HepG2 (cell line): ENCODE results near the gene ANAPC10. TPM values are rescaled to one million over a fixed set of nuclear protein-coding genes. Genes with fewer than 3 reads are reported as not detected.

ENCODE experiments used
- ATAC-seq: fragments of 200-7000 bp; cut with Tn5 transposase; 3 replicates; pipeline ENCODE4 v1.9.1; 2020; ENCODE audit warnings: mild to moderate bottlenecking, moderate library complexity
- BruUV-seq: library from RNA; stranded (reverse); fragments of 400-500 nt; replicated peaks from 2 replicates; lab custom pipeline; 2021; lab: Mats Ljungman, UMichigan
- CTCF ChIA-PET: fragments of 300-600 bp; formaldehyde crosslinking; extraction: SDS; loops from one replicate; lab custom pipeline; 2021; ENCODE audit warnings: low total read pairs, inconsistent platforms, low intra/inter-chr PET ratio; lab: Yijun Ruan, JAX
- POLR2A ChIA-PET: fragments of 350-600 bp; sonication (Branson Sonifier 250); formaldehyde crosslinking; loops from one replicate; lab custom pipeline; 2020; ENCODE audit warnings: antibody characterized with exemption, inconsistent platforms; lab: Yijun Ruan, JAX
- DNase-seq: peaks from one replicate; pipeline ENCODE4 v3.0.0-alpha.2; 2015; ENCODE audit warnings: low spot score
- FAIRE-seq: peaks from 3 replicates; lab custom pipeline; 2011; peaks lifted over from hg19 to GRCh38; lab: Jason Lieb, UNC
- H2AFZ ChIP-seq: one replicate; pipeline ENCODE4 v1.6.1; 2011; ENCODE audit warnings: low read length, inconsistent platforms
- H3K27ac ChIP-seq: fragments of 300-600 bp; 3 replicates; pipeline ENCODE4 v1.8.0; 2011; ENCODE audit warnings: mixed run types, mild to moderate bottlenecking, mixed read lengths, low read length, inconsistent platforms; ENCODE audit not compliant: insufficient read depth; ENCODE audit errors: extremely low read length
- H3K27me3 ChIP-seq, 2 experiments: fragments of 200-600 bp in 1 of 2; 2 replicates in 1 of 2; 3 replicates in 1 of 2; pipeline versions ENCODE4 v1.6.0 to v1.8.0; 2011; ENCODE audit warnings: low read length in 2 of 2, mild to moderate bottlenecking in 2 of 2, moderate library complexity in 2 of 2, inconsistent platforms in 1 of 2; ENCODE audit not compliant: insufficient read depth in 2 of 2, control insufficient read depth in 1 of 2
- H3K36me3 ChIP-seq, 2 experiments: fragments of 200-600 bp in 1 of 2; replicated peaks in 1 of 2; 2 replicates in 1 of 2; 3 replicates in 1 of 2; pipeline versions ENCODE4 v1.5.1 to v1.8.0; 2011; ENCODE audit warnings: low read length in 2 of 2, inconsistent platforms in 1 of 2; ENCODE audit not compliant: insufficient read depth in 2 of 2, control insufficient read depth in 1 of 2
- H3K4me1 ChIP-seq: 2 replicates; pipeline ENCODE4 v1.5.1; 2012; ENCODE audit warnings: low read length, inconsistent platforms; ENCODE audit not compliant: insufficient read depth
- H3K4me2 ChIP-seq: 2 replicates; pipeline ENCODE4 v1.6.0; 2011; ENCODE audit warnings: low read depth, low read length, inconsistent platforms
- H3K4me3 ChIP-seq, 3 experiments: fragments of 200-600 bp in 1 of 3; sonication (generic), shearing (Covaris generic) in 1 of 3; replicated peaks in 1 of 3; 2 replicates each; pipeline ENCODE4 v1.5.1; 2011 to 2016; ENCODE audit warnings: low read length in 3 of 3, inconsistent platforms in 2 of 3, low read depth in 2 of 3, mild to moderate bottlenecking in 2 of 3, control low read depth in 1 of 3, mixed read lengths in 1 of 3; ENCODE audit not compliant: insufficient read depth in 1 of 3
- H3K79me2 ChIP-seq: one replicate; pipeline ENCODE4 v1.6.1; 2011; ENCODE audit warnings: low read length, inconsistent platforms; ENCODE audit not compliant: insufficient read depth
- H3K9ac ChIP-seq: 2 replicates; pipeline ENCODE4 v1.6.0; 2011; ENCODE audit warnings: mild to moderate bottlenecking, low read depth, low read length, inconsistent platforms; ENCODE audit not compliant: insufficient read depth
- H3K9me3 ChIP-seq: 2 replicates; pipeline ENCODE4 v1.5.1; 2012; ENCODE audit warnings: mild to moderate bottlenecking, low read length
- H4K20me1 ChIP-seq: 2 replicates; pipeline ENCODE4 v1.6.0; 2011; ENCODE audit warnings: inconsistent platforms, mild to moderate bottlenecking, low read length, moderate library complexity; ENCODE audit not compliant: insufficient read depth
- AHR ChIP-seq: IDR thresholded peaks from 2 replicates; pipeline ENCODE4 v1.6.1; 2018; ENCODE audit warnings: missing genetic modification reagents, missing compliant biosample characterization
- ARNT ChIP-seq: fragments of 450-650 bp; IDR thresholded peaks from 2 replicates; pipeline ENCODE4 v1.6.1; 2017
- ISX ChIP-seq: sonication (generic); formaldehyde crosslinking; conservative IDR thresholded peaks from 2 replicates; pipeline ENCODE4 v1.5.0; 2020; ENCODE audit warnings: missing genetic modification reagents
- LBX2 ChIP-seq: sonication (generic); formaldehyde crosslinking; IDR thresholded peaks from 2 replicates; pipeline ENCODE4 v1.5.0; 2020; ENCODE audit warnings: missing genetic modification reagents, mild to moderate bottlenecking, borderline replicate concordance
- MXD4 ChIP-seq: IDR thresholded peaks from 2 replicates; pipeline ENCODE4 v1.6.1; 2016; ENCODE audit warnings: mild to moderate bottlenecking, missing biosample characterization, missing genetic modification reagents
- RBAK ChIP-seq: sonication (generic); formaldehyde crosslinking; IDR thresholded peaks from 2 replicates; pipeline ENCODE4 v1.5.1; 2020; ENCODE audit warnings: mild to moderate bottlenecking, missing genetic modification reagents
- REXO4 ChIP-seq: sonication (generic); formaldehyde crosslinking; IDR thresholded peaks from 2 replicates; pipeline ENCODE4 v1.8.0; 2022; ENCODE audit warnings: missing genetic modification reagents, mild to moderate bottlenecking, borderline replicate concordance
- TFAP4 ChIP-seq: sonication (generic); IDR thresholded peaks from 2 replicates; pipeline ENCODE4 v1.6.1; 2016; ENCODE audit warnings: low read depth, borderline replicate concordance
- ZBTB42 ChIP-seq: sonication (generic); formaldehyde crosslinking; IDR thresholded peaks from 2 replicates; pipeline ENCODE4 v1.5.0; 2020; ENCODE audit warnings: mild to moderate bottlenecking, missing genetic modification reagents
- ZC3H4 ChIP-seq: sonication (generic); formaldehyde crosslinking; IDR thresholded peaks from 2 replicates; pipeline ENCODE4 v1.4.0; 2020; ENCODE audit warnings: missing genetic modification reagents, borderline replicate concordance
- ZNF292 ChIP-seq: sonication (generic); formaldehyde crosslinking; IDR thresholded peaks from 2 replicates; pipeline ENCODE4 v1.8.1; 2022; ENCODE audit warnings: mild to moderate bottlenecking, low read depth, missing genetic modification reagents, borderline replicate concordance
- ZNF333 ChIP-seq: sonication (generic); formaldehyde crosslinking; IDR thresholded peaks from 2 replicates; pipeline ENCODE4 v1.4.0; 2020; ENCODE audit warnings: mild to moderate bottlenecking, missing genetic modification reagents, borderline replicate concordance
- ZNF567 ChIP-seq: sonication (generic); formaldehyde crosslinking; IDR thresholded peaks from 2 replicates; pipeline ENCODE4 v1.8.1; 2023; ENCODE audit warnings: mild to moderate bottlenecking, missing genetic modification reagents, borderline replicate concordance
- ZNF839 ChIP-seq: sonication (generic); formaldehyde crosslinking; IDR thresholded peaks from 2 replicates; pipeline ENCODE4 v1.4.0; 2020; ENCODE audit warnings: missing genetic modification reagents, mild to moderate bottlenecking, borderline replicate concordance
- WGBS: methylation state at CpG from one replicate; pipeline ENCODE4 v1.1.6; 2017; ENCODE audit warnings: low lambda C conversion rate; 5-methylcytosine and 5-hydroxymethylcytosine counted together
- in situ Hi-C: cut with HindIII; loops from 2 replicates; pipeline ENCODE4 v1.10.0; 2017; ENCODE audit warnings: low pct_unique_long_range_greater_than_20kb; ENCODE audit not compliant: extremely low pct_ligation_motif_present
- intact Hi-C: fragments of 100-400 bp; cut with micrococcal nuclease; formaldehyde crosslinking; loops from one replicate; pipeline ENCODE4 v1.10.0; 2022; ENCODE audit not compliant: unreplicated experiment
- polyA plus RNA-seq, 8 experiments: library from polyadenylated mRNA; depleted of rRNA in 3 of 8; stranded (reverse) in 7 of 8; unstranded in 1 of 8; fragments of >200 nt; fragmentation: Illumina TruSeq in 4 of 8; extraction: Trizol in 4 of 8; gene quantifications; 2 replicates each; pipeline versions ENCODE4 v1.2.1 to v1.2.3, GENCODE V29; 2011 to 2016; ENCODE audit warnings: low read depth in 4 of 8, missing spikeins in 1 of 8, mixed read lengths in 1 of 8; ENCODE audit not compliant: insufficient read depth in 1 of 8
- total RNA-seq, 5 experiments: library from RNA; depleted of rRNA; stranded (reverse); fragments of >200 nt; fragmentation: Illumina TruSeq; extraction: Trizol; gene quantifications; 2 replicates each; pipeline ENCODE4 v1.2.3, GENCODE V29; 2016; ENCODE audit warnings: low read depth in 1 of 5
- TF ChIP-seq, protein P1 (sequence below): sonication (generic); formaldehyde crosslinking; IDR thresholded peaks from 2 replicates; pipeline ENCODE4 v1.4.0; 2020; ENCODE audit warnings: missing genetic modification reagents, mild to moderate bottlenecking, borderline replicate concordance
- TF ChIP-seq, protein P2 (sequence below): sonication (generic); formaldehyde crosslinking; IDR thresholded peaks from 2 replicates; pipeline ENCODE4 v1.4.0; 2020; ENCODE audit warnings: missing genetic modification reagents

ANAPC10 gene
- total and polyA plus RNA-seq, 2 of the 13 experiments (the other 11 are each of a cell fraction or from before 2014, with no cell fraction given), result 21.9 to 32.7 TPM

DNA sequence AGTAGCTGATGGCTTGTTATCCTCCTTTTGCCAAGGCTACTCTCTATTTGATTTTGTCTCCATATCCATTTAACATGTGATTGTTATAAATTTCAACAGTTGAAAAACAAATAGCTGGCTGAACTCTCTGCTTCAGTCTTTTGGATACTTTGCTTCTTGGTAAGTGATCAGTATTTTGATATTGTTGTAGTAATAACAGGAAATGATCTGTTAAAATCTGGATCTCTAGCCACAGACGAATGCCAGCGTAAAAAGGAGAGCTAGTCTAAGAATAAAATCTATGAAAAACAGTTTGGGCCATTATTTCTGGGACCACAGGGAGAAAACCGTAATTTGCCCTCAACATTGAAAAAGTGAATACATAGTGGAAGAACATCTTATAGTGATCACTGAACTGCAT, 113.8 kb downstream of the ANAPC10 start:
- in situ Hi-C loops, result no loop called here

More for the DNA sequence above, 113.8 kb downstream of the ANAPC10 start:
- ChIA-PET CTCF (no interaction called here), POLR2A (no interaction called here)
- Histone ChIP-seq H3K9ac (no peak overlapping the region), H3K27ac (no peak overlapping the region), H3K4me2 (no peak overlapping the region), H3K36me3 (no peaks in the 10 kb centered on the region), H3K79me2 (no peaks in the 10 kb centered on the region), H3K9me3 (no peaks in the 10 kb centered on the region), H3K27me3 (no peaks in the 10 kb centered on the region), H4K20me1 (no peaks in the 10 kb centered on the region), H3K4me1 (no peaks in the 10 kb centered on the region), H2AFZ (no peak overlapping the region), H3K4me3 (no peak overlapping the region)
- WGBS, result 94% methylated on average over 3 of the region's 3 CpGs
- ATAC-seq, result no peak
- no TSS peak for BruUV-seq
- FAIRE-seq, result no peak
- intact Hi-C loops, result no loop called here
- no peak for DNase-seq
- TF ChIP-seq, protein P1, sequence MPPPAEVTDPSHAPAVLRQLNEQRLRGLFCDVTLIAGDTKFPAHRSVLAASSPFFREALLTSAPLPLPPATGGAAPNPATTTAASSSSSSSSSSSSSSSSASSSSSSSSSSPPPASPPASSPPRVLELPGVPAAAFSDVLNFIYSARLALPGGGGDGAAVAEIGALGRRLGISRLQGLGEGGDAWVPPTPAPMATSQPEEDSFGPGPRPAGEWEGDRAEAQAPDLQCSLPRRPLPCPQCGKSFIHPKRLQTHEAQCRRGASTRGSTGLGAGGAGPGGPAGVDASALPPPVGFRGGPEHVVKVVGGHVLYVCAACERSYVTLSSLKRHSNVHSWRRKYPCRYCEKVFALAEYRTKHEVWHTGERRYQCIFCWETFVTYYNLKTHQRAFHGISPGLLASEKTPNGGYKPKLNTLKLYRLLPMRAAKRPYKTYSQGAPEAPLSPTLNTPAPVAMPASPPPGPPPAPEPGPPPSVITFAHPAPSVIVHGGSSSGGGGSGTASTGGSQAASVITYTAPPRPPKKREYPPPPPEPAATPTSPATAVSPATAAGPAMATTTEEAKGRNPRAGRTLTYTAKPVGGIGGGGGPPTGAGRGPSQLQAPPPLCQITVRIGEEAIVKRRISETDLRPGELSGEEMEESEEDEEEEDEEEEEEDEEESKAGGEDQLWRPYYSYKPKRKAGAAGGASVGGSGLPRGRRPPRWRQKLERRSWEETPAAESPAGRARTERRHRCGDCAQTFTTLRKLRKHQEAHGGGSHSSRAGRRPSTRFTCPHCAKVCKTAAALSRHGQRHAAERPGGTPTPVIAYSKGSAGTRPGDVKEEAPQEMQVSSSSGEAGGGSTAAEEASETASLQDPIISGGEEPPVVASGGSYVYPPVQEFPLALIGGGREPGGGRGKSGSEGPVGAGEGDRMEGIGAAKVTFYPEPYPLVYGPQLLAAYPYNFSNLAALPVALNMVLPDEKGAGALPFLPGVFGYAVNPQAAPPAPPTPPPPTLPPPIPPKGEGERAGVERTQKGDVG (CRISPR knock-in tag), result no peak
- TF ChIP-seq ISX (CRISPR knock-in tag) (no peak), LBX2 (CRISPR knock-in tag) (no peak), ZNF292 (no peak), ZNF333 (CRISPR knock-in tag) (no peak), ARNT (no peak), ZNF839 (CRISPR knock-in tag) (no peak), AHR (CRISPR knock-in tag) (no peak), ZNF567 (CRISPR knock-in tag) (no peak), MXD4 (CRISPR knock-in tag) (no peak), REXO4 (CRISPR knock-in tag) (no peak), ZBTB42 (no peak), ZC3H4 (CRISPR knock-in tag) (no peak), TFAP4 (no peak), RBAK (no peak)
- TF ChIP-seq, protein P2, sequence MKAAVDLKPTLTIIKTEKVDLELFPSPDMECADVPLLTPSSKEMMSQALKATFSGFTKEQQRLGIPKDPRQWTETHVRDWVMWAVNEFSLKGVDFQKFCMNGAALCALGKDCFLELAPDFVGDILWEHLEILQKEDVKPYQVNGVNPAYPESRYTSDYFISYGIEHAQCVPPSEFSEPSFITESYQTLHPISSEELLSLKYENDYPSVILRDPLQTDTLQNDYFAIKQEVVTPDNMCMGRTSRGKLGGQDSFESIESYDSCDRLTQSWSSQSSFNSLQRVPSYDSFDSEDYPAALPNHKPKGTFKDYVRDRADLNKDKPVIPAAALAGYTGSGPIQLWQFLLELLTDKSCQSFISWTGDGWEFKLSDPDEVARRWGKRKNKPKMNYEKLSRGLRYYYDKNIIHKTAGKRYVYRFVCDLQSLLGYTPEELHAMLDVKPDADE (CRISPR knock-in tag), result no peak
